Measurements from ENCODE around the gene RUNX1. TPM values are rescaled to one million over a fixed set of nuclear protein-coding genes. Genes with fewer than 3 reads are reported as not detected.

The RUNX1 gene
- total and polyA plus RNA-seq, 2 of the 13 experiments (the other 11 are each of a cell fraction or from before 2014, with no cell fraction given) = 5.4 to 6.4 TPM

GRCh38 chr21:34867785-34868184, 181.3 kb downstream of the RUNX1 start (continued):
- TF ChIP-seq, protein P1, sequence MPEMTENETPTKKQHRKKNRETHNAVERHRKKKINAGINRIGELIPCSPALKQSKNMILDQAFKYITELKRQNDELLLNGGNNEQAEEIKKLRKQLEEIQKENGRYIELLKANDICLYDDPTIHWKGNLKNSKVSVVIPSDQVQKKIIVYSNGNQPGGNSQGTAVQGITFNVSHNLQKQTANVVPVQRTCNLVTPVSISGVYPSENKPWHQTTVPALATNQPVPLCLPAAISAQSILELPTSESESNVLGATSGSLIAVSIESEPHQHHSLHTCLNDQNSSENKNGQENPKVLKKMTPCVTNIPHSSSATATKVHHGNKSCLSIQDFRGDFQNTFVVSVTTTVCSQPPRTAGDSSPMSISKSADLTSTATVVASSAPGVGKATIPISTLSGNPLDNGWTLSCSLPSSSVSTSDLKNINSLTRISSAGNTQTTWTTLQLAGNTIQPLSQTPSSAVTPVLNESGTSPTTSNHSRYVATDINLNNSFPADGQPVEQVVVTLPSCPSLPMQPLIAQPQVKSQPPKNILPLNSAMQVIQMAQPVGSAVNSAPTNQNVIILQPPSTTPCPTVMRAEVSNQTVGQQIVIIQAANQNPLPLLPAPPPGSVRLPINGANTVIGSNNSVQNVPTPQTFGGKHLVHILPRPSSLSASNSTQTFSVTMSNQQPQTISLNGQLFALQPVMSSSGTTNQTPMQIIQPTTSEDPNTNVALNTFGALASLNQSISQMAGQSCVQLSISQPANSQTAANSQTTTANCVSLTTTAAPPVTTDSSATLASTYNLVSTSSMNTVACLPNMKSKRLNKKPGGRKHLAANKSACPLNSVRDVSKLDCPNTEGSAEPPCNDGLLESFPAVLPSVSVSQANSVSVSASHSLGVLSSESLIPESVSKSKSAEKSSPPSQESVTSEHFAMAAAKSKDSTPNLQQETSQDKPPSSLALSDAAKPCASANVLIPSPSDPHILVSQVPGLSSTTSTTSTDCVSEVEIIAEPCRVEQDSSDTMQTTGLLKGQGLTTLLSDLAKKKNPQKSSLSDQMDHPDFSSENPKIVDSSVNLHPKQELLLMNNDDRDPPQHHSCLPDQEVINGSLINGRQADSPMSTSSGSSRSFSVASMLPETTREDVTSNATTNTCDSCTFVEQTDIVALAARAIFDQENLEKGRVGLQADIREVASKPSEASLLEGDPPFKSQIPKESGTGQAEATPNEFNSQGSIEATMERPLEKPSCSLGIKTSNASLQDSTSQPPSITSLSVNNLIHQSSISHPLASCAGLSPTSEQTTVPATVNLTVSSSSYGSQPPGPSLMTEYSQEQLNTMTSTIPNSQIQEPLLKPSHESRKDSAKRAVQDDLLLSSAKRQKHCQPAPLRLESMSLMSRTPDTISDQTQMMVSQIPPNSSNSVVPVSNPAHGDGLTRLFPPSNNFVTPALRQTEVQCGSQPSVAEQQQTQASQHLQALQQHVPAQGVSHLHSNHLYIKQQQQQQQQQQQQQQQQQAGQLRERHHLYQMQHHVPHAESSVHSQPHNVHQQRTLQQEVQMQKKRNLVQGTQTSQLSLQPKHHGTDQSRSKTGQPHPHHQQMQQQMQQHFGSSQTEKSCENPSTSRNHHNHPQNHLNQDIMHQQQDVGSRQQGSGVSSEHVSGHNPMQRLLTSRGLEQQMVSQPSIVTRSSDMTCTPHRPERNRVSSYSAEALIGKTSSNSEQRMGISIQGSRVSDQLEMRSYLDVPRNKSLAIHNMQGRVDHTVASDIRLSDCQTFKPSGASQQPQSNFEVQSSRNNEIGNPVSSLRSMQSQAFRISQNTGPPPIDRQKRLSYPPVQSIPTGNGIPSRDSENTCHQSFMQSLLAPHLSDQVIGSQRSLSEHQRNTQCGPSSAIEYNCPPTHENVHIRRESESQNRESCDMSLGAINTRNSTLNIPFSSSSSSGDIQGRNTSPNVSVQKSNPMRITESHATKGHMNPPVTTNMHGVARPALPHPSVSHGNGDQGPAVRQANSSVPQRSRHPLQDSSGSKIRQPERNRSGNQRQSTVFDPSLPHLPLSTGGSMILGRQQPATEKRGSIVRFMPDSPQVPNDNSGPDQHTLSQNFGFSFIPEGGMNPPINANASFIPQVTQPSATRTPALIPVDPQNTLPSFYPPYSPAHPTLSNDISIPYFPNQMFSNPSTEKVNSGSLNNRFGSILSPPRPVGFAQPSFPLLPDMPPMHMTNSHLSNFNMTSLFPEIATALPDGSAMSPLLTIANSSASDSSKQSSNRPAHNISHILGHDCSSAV (CRISPR knock-in tag; IDR thresholded peaks at IDR 0.05; ENCODE audit: borderline replicate concordance) = no peak
- TF ChIP-seq TOPORS (CRISPR knock-in tag; IDR thresholded peaks at IDR 0.05) = no peak
- TF ChIP-seq ZNF274 (CRISPR knock-in tag; IDR thresholded peaks at IDR 0.05) = no peak
- TF ChIP-seq, protein P2, sequence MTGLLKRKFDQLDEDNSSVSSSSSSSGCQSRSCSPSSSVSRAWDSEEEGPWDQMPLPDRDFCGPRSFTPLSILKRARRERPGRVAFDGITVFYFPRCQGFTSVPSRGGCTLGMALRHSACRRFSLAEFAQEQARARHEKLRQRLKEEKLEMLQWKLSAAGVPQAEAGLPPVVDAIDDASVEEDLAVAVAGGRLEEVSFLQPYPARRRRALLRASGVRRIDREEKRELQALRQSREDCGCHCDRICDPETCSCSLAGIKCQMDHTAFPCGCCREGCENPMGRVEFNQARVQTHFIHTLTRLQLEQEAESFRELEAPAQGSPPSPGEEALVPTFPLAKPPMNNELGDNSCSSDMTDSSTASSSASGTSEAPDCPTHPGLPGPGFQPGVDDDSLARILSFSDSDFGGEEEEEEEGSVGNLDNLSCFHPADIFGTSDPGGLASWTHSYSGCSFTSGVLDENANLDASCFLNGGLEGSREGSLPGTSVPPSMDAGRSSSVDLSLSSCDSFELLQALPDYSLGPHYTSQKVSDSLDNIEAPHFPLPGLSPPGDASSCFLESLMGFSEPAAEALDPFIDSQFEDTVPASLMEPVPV (CRISPR knock-in tag; IDR thresholded peaks at IDR 0.05) = no peak
- no peak for TF ChIP-seq MYC (CRISPR knock-in tag; IDR thresholded peaks at IDR 0.05; ENCODE audit: borderline replicate concordance)
- TF ChIP-seq KLF16 (CRISPR knock-in tag; IDR thresholded peaks at IDR 0.05) = no peak
- no peak for TF ChIP-seq STAG1 (CRISPR knock-in tag; IDR thresholded peaks at IDR 0.05)
- TF ChIP-seq, protein P3, sequence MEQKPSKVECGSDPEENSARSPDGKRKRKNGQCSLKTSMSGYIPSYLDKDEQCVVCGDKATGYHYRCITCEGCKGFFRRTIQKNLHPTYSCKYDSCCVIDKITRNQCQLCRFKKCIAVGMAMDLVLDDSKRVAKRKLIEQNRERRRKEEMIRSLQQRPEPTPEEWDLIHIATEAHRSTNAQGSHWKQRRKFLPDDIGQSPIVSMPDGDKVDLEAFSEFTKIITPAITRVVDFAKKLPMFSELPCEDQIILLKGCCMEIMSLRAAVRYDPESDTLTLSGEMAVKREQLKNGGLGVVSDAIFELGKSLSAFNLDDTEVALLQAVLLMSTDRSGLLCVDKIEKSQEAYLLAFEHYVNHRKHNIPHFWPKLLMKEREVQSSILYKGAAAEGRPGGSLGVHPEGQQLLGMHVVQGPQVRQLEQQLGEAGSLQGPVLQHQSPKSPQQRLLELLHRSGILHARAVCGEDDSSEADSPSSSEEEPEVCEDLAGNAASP (CRISPR knock-in tag; IDR thresholded peaks at IDR 0.05; ENCODE audit: borderline replicate concordance) = no peak
- no peak for TF ChIP-seq ZNF256 (CRISPR knock-in tag; conservative IDR thresholded peaks at IDR 0.05)
- no peak for TF ChIP-seq WIZ (CRISPR knock-in tag; IDR thresholded peaks at IDR 0.05)
- TF ChIP-seq CC2D1A (CRISPR knock-in tag; IDR thresholded peaks at IDR 0.05) = no peak

Data from HepG2 (cell line).